Measurements from ENCODE around the gene ONECUT2.

- TF ChIP-seq SPI1 (IDR thresholded peaks at IDR 0.05; ENCODE audit: low read depth, low read length) (no peak), POLR2A (IDR thresholded peaks at IDR 0.05; ENCODE audit: low read depth, low read length) (no peak), PAX5 (IDR thresholded peaks at IDR 0.05; ENCODE audit: insufficient read depth, low read length, severe bottlenecking) (no peak), TAF1 (IDR thresholded peaks at IDR 0.05; ENCODE audit: low read depth, low read length) (no peak), POLR2AphosphoS5 (IDR thresholded peaks at IDR 0.05; ENCODE audit: low read depth, low read length) (no peak)
These were observed 3.0 kb upstream of the ONECUT2 start for GRCh38 chr18:57432140-57432539.
